Calu3 (cell line): ENCODE data around the gene AK9. TPM values are rescaled to one million over a fixed set of nuclear protein-coding genes. Genes with fewer than 3 reads are reported as not detected.
"Not testable (repeated sequence)": the region's sequence is repeated elsewhere in the genome, so short reads cannot be mapped to it uniquely, and the experiment has no call there.

Source experiments
- BruUV-seq: library from RNA; stranded (reverse); fragments of 400-500 nt; replicated peaks from 2 replicates; lab custom pipeline; 2021; lab: Mats Ljungman, UMichigan
- CTCF ChIA-PET: fragments of 300-600 bp; sonication (Branson Sonifier 250); formaldehyde crosslinking; loops from one replicate; lab custom pipeline; 2022; ENCODE audit warnings: antibody characterized with exemption; lab: Charles Lee
- DNase-seq: peaks from one replicate; pipeline ENCODE4 v3.0.0; 2022
- H3K27ac Mint-ChIP-seq: one replicate; pipeline ENCODE4 v1.8.0; 2022; ENCODE audit warnings: mixed read lengths; ENCODE audit not compliant: unreplicated experiment
- H3K27me3 Mint-ChIP-seq: one replicate; pipeline ENCODE4 v1.8.0; 2022; ENCODE audit warnings: mixed read lengths; ENCODE audit not compliant: unreplicated experiment
- H3K36me3 Mint-ChIP-seq: one replicate; pipeline ENCODE4 v1.8.0; 2022; ENCODE audit warnings: mild to moderate bottlenecking, moderate library complexity, mixed read lengths; ENCODE audit not compliant: insufficient read depth, unreplicated experiment
- H3K4me1 Mint-ChIP-seq: one replicate; pipeline ENCODE4 v1.8.0; 2022; ENCODE audit warnings: mild to moderate bottlenecking, low read depth, mixed read lengths; ENCODE audit not compliant: unreplicated experiment
- H3K4me3 Mint-ChIP-seq: one replicate; pipeline ENCODE4 v1.8.0; 2022; ENCODE audit warnings: mild to moderate bottlenecking, low read depth, moderate library complexity, mixed read lengths; ENCODE audit not compliant: unreplicated experiment
- H3K9me3 Mint-ChIP-seq: one replicate; pipeline ENCODE4 v1.8.0; 2022; ENCODE audit warnings: low read depth, mixed read lengths; ENCODE audit not compliant: unreplicated experiment
- CTCF ChIP-seq: fragments of 200-600 bp; IDR thresholded peaks from one replicate; pipeline ENCODE4 v1.8.0; 2022; ENCODE audit warnings: antibody characterized with exemption; ENCODE audit not compliant: unreplicated experiment
- intact Hi-C: fragments of 100-400 bp; cut with micrococcal nuclease; formaldehyde crosslinking; loops from one replicate; pipeline ENCODE4 v1.10.0; 2022; ENCODE audit not compliant: unreplicated experiment
- total RNA-seq: library from RNA; stranded (reverse); gene quantifications from 2 replicates; pipeline ENCODE4 v1.2.3, GENCODE V29; 2022

Gene AK9
- total RNA-seq, 1 experiment from 2014 or later: 7.6 TPM

GRCh38 chr6:109738255-109738654 lies 47.3 kb upstream of the AK9 start:
- BruUV-seq: no TSS peak
- CTCF ChIA-PET: no interaction called here
- Mint-ChIP-seq H3K4me1 (no peaks in the 10 kb centered on the region), H3K27me3 (no peaks in the 10 kb centered on the region), H3K27ac (no peak overlapping the region), H3K4me3 (no peak overlapping the region), H3K9me3 (no peaks in the 10 kb centered on the region), H3K36me3 (no peaks in the 10 kb centered on the region)
- no peak for TF ChIP-seq CTCF
- intact Hi-C loops: no loop called here
- no peak for DNase-seq

- Mint-ChIP-seq H3K4me1 (no peaks in the 10 kb centered on the region), H3K9me3 (no peaks in the 10 kb centered on the region), H3K36me3 (no peaks in the 10 kb centered on the region), H3K27ac (no peak overlapping the region), H3K27me3 (no peaks in the 10 kb centered on the region), H3K4me3 (no peak overlapping the region)
- CTCF ChIA-PET: no interaction called here
- no TSS peak for BruUV-seq
- DNase-seq: no peak
- TF ChIP-seq CTCF: no peak
- intact Hi-C loops: no loop called here
These were observed 45.4 kb upstream of the AK9 start for GRCh38 chr6:109736273-109737025.

GRCh38 chr6:109725250-109725649 lies 34.2 kb upstream of the AK9 start:
- H3K4me3 Mint-ChIP-seq, BruUV-seq, H3K36me3 Mint-ChIP-seq, intact Hi-C loops, H3K9me3 Mint-ChIP-seq, H3K27me3 Mint-ChIP-seq, H3K27ac Mint-ChIP-seq, CTCF ChIA-PET, DNase-seq: not testable (repeated sequence)
- H3K4me1 Mint-ChIP-seq: peaks cover 28% of the 10 kb centered on the region

GRCh38 chr6:109722564-109723254 lies 31.7 kb upstream of the AK9 start:
- no peak for DNase-seq
- CTCF ChIA-PET: no interaction called here
- BruUV-seq: no TSS peak
- TF ChIP-seq CTCF: no peak
- Mint-ChIP-seq H3K4me1 (peaks cover 17% of the 10 kb centered on the region), H3K27ac (no peak overlapping the region), H3K36me3 (no peaks in the 10 kb centered on the region), H3K9me3 (peaks cover 6% of the 10 kb centered on the region), H3K27me3 (no peaks in the 10 kb centered on the region), H3K4me3 (no peak overlapping the region)
- intact Hi-C loops: no loop called here

- BruUV-seq: no TSS peak
- no peak overlapping the region for H3K4me3 Mint-ChIP-seq
- TF ChIP-seq CTCF: no peak
- no peaks in the 10 kb centered on the region for H3K36me3 Mint-ChIP-seq
- H3K4me1 Mint-ChIP-seq: peaks cover 10% of the 10 kb centered on the region
- no peak for DNase-seq
- no peak overlapping the region for H3K27ac Mint-ChIP-seq
- intact Hi-C loops: no loop called here
- H3K9me3 Mint-ChIP-seq: peaks cover 6% of the 10 kb centered on the region
- no peaks in the 10 kb centered on the region for H3K27me3 Mint-ChIP-seq
- CTCF ChIA-PET: no interaction called here
These were observed 31.0 kb upstream of the AK9 start for GRCh38 chr6:109722011-109722410.
